ENCODE data around the gene SRR. TPM values are rescaled to one million over a fixed set of nuclear protein-coding genes. Genes with fewer than 3 reads are reported as not detected.

The SRR gene
- total and polyA plus RNA-seq, 8 donors: 2.0 to 9.9 (median 5.2) TPM

- intact Hi-C loops (cut with DNase I): no loop called here
Measured at GRCh38 chr17:2267354-2267753, 36.4 kb upstream of the SRR start.

DNA sequence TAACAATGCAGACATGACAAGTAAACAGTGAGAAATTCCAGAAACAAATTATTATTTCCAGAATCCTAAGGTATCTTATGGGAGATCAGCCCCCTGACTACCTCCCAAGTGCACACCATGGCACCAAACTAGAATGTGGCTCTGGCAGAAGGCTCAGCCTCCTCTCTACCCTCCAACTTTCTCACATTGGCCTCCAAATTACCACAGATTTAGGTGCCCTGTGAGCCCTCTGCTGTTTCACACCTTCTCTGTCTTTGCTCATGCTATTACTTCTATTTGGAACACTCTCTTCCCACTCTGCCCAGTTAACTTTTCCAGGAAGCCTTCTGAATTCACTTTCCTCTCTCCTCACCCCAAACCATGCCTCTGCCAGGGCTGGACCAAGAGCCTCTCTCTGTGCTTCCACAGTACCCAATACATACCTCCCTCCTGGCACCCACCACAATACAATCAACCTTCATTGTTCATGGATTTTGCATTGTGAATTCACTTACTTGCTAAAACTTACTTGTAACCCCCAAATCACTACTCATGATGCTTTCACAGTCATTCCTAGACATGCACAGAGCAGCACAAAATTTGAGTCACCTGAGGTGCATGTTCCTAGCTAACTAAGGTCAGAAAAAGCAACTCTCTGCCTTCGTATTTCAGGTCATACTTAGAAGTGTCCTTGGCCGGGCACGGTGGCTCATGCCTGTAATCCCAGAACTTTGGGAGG lies 31.6 kb upstream of the SRR start:
- Histone ChIP-seq H3K27ac (no peak overlapping the region), H3K36me3 (no peaks in the 10 kb centered on the region), H3K9me3 (no peaks in the 10 kb centered on the region), H3K4me1 (no peaks in the 10 kb centered on the region), H3K4me3 (no peak overlapping the region), H3K27me3 (no peaks in the 10 kb centered on the region)
- ATAC-seq (no peak), DNase-seq (no peak), FAIRE-seq (no peak)
- WGBS, 2 donors: 89 to 98% methylated on average over 3 of the region's 3 CpGs
- intact Hi-C loops (cut with DNase I): no loop called here
- TF ChIP-seq CTCF (IDR thresholded peaks at IDR 0.05): no peak

More at GRCh38 chr17:2267354-2267753, 36.4 kb upstream of the SRR start:
- H3K36me3 ChIP-seq: peaks cover 0 to 4% (median 0%) of the 10 kb centered on the region in 3 donors
- TF ChIP-seq CTCF (IDR thresholded peaks at IDR 0.05): no peak
- no peak for FAIRE-seq
- 92 to 94% methylated on average over 4 of the region's 4 CpGs for WGBS, 2 donors
- no peak for ATAC-seq
- no peaks in the 10 kb centered on the region for H3K9me3 ChIP-seq
- H3K27me3 ChIP-seq: no peaks in the 10 kb centered on the region
- H3K4me3 ChIP-seq: no peak overlapping the region
- no peaks in the 10 kb centered on the region for H3K4me1 ChIP-seq
- no peak for DNase-seq
- H3K27ac ChIP-seq: no peak overlapping the region

DNA sequence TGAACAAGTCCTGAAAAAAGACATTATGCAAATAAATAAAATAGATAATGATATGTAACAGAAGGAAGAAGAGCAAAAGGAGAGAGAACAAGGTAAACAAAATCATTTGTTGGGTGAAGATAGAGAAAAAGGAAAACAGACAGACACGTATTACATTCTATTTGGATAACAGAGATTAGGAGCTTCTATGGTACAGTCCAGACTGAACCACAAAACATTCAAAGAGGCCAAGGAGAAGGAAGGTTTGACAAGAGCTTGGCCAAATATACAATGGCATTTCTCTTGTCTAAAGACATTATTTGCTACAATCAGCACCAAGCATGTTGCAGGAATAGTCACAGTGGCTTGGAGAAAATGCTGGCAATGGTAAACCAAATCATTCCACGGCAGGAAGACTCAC lies 29.3 kb upstream of the SRR start:
- 39 to 67% methylated on average over 2 of the region's 2 CpGs for WGBS, 2 donors
- intact Hi-C loops (cut with DNase I): no loop called here
- no peak for DNase-seq
- H3K36me3 ChIP-seq: no peaks in the 10 kb centered on the region
- no peak for ATAC-seq
- FAIRE-seq: no peak
- no peaks in the 10 kb centered on the region for H3K9me3 ChIP-seq
- no peaks in the 10 kb centered on the region for H3K27me3 ChIP-seq
- no peak for TF ChIP-seq CTCF (IDR thresholded peaks at IDR 0.05)
- no peak overlapping the region for H3K27ac ChIP-seq
- H3K4me3 ChIP-seq: no peak overlapping the region
- no peaks in the 10 kb centered on the region for H3K4me1 ChIP-seq

DNA sequence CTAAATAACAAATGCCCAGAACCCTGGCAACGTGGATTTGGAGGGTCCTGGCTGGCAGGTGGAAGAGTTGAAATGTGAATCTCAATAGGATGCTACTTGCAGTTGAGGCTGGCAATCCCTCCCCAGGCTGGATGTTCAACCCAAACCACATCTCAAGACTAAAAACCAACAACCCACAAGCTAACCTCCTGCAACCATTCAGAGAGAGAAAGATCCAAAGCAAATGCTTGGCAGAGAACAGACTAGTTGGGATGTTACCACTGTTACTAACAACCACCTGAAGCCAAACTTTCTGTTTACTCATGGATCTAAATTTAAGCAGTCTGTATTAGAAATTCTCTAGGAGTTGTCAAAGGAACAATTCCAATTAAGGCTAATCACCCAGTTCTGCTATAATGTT lies 28.0 kb upstream of the SRR start:
- H3K27ac ChIP-seq: no peak overlapping the region
- 66 to 81% methylated on average over 1 of the region's 1 CpG for WGBS, 2 donors
- no peak for ATAC-seq
- H3K4me1 ChIP-seq: no peaks in the 10 kb centered on the region
- no peaks in the 10 kb centered on the region for H3K9me3 ChIP-seq
- no peak overlapping the region for H3K4me3 ChIP-seq
- TF ChIP-seq CTCF (IDR thresholded peaks at IDR 0.05): no peak
- DNase-seq: no peak
- H3K27me3 ChIP-seq: no peaks in the 10 kb centered on the region
- intact Hi-C loops (cut with DNase I): no loop called here
- FAIRE-seq: no peak
- peaks cover 0 to 7% (median 0%) of the 10 kb centered on the region in 3 donors for H3K36me3 ChIP-seq

DNA sequence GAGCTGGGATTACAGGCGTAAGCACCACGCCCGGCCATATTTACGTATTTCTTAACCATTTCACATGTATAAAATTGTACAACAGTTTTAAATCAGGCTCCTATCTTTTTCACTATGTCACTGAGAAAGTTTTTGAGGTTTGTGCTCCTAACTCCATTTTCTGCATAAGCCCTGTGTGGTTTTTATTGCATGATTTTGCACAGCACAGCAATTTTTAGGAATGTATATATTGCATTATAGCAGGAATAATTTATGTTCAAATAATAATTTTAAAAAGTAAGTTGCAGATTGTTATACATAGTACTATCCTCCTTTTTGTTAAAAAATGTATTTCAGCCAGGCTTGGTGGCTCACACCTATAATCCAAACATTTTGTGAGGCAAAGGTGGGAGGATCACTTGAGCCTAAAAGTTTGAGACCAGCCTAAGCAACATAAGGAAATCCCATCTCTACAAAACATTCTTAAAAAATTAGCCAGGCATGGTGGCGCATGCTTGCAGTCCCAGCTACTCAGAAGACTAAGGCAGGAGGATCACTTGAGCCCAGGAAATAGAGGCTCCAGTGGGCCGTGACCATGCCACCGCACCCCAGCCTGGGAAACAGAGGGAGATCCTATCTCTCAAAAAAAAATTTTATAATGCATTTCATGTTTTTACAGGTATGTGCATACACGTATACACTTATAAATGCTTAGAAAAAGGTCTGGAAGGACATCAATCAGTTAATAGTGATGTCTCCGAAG lies 26.1 kb upstream of the SRR start:
- no peak overlapping the region for H3K4me3 ChIP-seq
- FAIRE-seq (no peak), DNase-seq (no peak), ATAC-seq (no peak)
- no peaks in the 10 kb centered on the region for H3K27me3 ChIP-seq
- peaks cover 0 to 19% (median 0%) of the 10 kb centered on the region in 3 donors for H3K36me3 ChIP-seq
- no peak overlapping the region for H3K27ac ChIP-seq
- H3K4me1 ChIP-seq: no peaks in the 10 kb centered on the region
- intact Hi-C loops (cut with DNase I): no loop called here
- no peaks in the 10 kb centered on the region for H3K9me3 ChIP-seq
- TF ChIP-seq CTCF (IDR thresholded peaks at IDR 0.05): no peak
- WGBS, 2 donors: 96 to 98% methylated on average over 9 of the region's 9 CpGs

Data from pancreas (tissue), 10 donors.